HG03565 (cell line): ENCODE data around the gene CDKAL1.
"Not testable (repeated sequence)": the region's sequence is repeated elsewhere in the genome, so short reads cannot be mapped to it uniquely, and the experiment has no call there.

Experiments used
- ATAC-seq: cut with Tn5 transposase; IDR thresholded peaks from one replicate; pipeline ENCODE4 v1.9.1; 2021; ENCODE audit warnings: mild to moderate bottlenecking, moderate library complexity; ENCODE audit not compliant: unreplicated experiment

CDKAL1 gene

GRCh38 chr6:20732896-20733295, 198.6 kb downstream of the CDKAL1 start:
- no peak for ATAC-seq

GRCh38 chr6:20737912-20738311, 203.7 kb downstream of the CDKAL1 start:
- ATAC-seq: no peak

GRCh38 chr6:20740088-20740487, 205.8 kb downstream of the CDKAL1 start:
- no peak for ATAC-seq

DNA sequence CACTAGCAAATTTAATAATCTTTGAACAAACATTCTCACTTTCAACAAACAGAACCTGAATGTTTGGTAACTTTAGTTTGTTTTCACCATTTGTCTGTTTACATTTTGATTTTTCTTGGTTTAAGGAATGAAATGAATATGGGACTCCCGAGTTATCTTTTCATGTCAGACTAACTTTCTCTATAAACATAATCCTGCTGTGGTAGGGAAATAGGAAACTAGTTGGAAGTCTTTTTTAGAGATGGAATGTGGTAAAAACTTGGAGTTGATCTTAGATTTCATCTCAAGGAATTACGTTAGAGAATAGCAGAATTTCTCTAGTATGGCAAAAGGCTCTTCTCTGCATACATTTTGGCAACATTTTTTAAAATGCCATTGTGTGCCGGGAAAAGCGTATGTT, 206.5 kb downstream of the CDKAL1 start:
- ATAC-seq: no peak

DNA sequence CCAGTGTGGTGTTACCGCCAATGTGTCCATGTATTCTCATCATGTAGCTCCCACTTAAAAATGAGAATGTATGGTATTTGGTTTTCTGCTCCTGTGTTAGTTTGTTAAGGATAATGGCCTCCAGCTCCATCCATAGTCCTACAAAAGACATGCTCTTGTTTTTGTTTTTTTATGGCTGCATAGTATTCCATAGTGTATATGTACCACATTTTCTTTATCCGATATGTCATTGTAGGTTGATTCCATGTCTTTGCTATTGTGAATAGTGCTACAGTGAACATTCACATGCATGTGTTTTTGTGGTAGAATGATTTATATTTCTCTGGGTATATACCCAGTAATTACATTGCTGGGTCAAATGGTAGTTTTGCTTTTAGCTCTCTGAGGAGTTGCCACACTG, 207.2 kb downstream of the CDKAL1 start:
- ATAC-seq: no peak

DNA sequence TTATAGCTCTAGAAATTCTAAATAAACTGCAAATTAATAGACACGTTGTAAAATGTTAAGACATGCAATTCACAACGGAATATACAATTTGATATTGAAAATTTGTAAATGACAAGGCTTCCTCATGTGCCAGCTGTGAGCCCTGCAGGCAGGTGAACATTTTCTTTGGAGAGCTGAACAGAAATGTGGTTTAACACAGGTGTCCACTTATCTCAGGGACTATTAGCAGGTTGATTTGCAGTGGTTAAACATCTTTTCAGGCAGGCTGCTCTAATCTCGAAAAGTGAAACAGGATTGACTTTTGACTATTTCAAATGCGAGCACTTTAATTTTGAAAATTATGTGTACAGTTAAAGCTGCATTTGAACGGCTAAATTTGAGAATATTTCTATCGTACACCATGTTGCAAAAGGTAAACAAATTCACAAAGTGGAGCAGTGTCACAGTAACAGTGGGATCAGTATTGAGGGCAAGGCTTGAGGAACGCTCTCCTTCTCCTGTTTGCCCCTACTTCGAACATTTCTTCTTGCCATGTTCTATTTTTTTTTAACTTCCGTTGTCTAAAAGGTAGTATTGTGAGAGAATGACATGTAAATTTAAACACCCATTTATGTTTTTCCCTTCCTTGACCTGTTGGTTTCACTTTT, 210.8 kb downstream of the CDKAL1 start:
- no peak for ATAC-seq

- ATAC-seq: no peak
Measured at GRCh38 chr6:20746024-20746423, 211.8 kb downstream of the CDKAL1 start.

GRCh38 chr6:20746805-20747558, 212.7 kb downstream of the CDKAL1 start:
- ATAC-seq: no peak

DNA sequence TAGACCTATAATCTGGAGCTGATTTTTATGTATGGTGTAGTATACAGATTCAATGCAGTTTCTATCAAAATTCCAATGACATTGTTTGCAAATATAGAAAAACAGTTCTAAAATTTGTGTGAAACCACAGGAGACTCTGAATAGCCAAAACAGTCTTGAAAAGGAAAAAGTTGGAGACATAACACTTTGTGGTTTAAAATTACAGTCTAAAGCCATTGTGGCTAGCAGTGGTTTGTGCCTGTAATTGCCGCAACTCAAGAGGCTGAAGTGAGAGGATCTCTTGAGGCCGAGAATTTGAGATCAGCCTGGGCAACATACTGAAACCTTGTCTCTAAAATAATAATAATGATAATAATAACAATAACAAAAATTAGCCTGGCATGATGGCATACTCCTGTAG, 213.7 kb downstream of the CDKAL1 start:
- no peak for ATAC-seq

DNA sequence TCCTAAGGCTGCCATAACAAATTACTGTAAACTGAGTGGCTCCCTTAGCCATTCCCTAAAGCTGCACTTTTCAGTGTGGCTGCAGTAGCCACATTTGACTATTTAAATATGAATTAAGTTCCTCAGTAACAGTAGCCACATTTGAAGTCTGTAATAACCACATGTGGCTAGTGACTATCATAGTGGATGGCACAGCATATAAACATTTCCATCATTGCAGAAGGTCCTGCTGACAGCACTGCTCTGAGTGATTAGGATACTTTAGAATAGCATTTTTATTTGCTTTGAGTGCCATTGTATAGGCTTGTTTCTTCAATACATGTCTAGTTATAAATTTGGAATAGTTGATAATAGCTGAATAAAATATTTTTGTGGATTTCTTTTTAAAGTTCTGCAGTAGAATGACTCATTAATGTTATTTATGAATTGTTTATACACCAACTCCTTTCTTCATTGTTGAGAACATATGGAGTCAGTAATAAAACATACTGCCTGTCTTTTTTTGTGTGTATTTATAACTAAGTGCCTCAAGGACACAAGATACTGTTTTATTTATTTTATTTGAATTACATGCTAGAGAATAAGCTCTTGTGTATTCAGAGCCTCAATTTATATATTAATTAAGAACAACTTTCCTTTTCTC, 217.2 kb downstream of the CDKAL1 start:
- no peak for ATAC-seq

DNA sequence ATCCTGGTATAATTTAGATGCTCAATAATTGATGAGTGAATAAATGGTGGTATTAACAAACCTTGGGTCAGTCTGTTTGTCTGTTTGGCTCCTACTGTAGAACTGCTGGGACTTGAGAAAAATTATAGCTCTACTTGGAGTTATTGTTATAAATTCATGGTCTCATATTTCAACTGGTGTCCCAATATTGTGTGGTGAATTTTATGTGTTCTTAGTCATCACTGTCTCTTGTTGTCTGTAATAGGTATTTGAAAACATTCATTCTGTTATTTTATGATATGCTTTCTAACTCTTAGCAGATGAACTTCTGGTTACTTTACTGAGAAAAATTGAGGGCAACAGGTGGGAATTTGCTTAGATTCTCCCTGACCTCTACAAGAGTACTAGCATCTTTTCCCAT, 221.4 kb downstream of the CDKAL1 start:
- ATAC-seq: no peak

DNA sequence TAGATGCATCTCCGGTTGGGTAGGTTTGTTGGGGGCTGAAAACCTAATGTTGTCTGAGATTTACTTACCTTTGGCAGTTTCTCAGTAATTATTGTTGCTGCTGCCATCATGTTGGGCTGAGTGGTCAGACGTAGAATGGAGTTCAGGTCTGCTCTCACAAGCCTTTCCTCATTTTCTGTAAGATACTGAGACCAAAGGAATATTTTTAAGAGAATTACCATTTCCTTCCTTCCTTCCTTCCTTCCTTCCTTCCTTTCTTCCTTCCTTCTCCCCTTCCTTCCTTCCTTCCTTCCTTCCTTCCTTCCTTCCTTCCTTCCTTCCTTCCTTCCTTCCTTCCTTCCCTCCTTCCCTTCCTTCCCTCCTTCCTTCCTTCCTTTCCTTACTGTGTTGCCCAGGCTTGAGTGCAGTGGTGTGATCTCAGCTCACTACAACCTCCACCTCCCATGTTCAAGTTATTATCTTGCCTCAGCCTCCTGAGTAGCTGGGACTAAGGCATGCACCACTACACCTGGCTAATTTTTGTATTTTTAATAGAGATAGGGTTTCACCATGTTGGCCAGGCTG, 222.4 kb downstream of the CDKAL1 start:
- not testable (repeated sequence) for ATAC-seq

DNA sequence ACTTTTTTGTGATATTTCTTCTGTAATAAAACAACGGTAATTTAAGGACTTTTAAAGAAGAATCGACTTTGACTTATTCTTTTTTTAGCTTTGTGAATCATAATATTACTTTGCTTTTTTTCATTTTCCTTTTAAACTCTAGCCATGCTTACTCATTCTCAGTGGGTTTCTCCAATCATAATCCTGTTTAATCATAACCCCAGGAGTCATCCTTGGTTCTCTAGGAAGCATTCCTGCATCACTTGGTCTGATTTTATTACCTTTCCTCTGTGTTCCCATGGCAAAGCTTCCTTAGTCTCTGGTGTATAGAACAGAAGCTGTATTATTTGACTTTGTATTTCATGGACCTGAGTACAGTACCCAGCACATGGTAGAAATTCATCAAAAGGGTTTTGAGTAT, 223.5 kb downstream of the CDKAL1 start:
- no peak for ATAC-seq

DNA sequence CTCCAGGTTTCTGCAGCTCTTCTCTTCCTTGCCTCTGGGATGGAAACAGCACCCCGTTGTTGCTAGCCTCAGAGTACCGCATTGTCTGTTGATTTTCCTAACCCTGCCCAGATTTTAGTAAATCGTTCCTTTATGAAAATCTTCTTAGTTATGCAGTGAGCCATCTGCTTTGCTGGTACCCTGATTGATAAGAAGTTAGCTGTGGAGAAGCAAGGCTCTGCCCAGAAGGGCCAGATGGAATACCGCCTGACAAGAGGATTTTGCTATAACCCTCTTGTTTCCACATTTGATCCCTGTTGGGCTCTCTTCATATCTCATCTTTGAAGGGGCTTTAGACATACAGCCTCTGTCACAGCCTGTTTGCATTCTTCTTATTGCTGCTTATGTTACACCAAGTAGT, 229.0 kb downstream of the CDKAL1 start:
- no peak for ATAC-seq

DNA sequence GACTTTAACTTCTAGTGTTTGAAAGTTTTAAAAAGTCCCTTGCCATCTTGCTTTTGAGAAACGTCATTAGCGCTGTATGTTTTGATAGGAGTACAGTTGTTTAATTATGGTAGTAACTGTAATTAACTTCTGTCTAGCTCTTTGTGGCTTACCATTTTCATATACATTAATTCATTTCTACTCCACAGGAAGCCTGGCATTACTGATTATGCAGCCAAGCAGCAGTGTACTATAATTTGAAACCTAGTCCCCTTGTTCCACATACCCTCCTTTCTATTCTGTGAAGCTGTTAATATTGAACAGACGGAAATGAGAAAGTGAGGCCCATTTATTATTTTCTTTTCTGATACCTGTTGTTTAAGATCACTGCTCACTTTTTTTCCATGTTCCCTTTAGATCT, 235.4 kb downstream of the CDKAL1 start:
- ATAC-seq: no peak

DNA sequence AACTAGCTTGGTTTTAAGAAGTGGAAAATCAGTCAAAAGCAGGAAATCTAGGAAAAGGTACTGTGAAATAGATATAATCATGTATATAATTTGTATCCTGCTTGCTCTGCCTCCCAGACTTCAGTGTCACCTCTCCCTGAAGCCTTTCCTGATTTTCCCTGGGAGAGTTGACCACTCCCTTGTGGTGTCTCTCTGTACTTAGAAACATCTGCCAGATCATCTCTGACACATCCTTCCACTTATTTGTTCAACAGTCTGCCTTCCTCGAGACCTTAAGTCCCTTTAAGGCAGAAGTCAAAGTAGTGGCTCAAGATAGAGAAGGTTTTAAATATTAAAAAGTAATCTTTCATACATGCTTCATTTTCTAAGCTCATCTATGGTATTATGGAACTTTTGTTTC, 236.5 kb downstream of the CDKAL1 start:
- ATAC-seq: no peak

DNA sequence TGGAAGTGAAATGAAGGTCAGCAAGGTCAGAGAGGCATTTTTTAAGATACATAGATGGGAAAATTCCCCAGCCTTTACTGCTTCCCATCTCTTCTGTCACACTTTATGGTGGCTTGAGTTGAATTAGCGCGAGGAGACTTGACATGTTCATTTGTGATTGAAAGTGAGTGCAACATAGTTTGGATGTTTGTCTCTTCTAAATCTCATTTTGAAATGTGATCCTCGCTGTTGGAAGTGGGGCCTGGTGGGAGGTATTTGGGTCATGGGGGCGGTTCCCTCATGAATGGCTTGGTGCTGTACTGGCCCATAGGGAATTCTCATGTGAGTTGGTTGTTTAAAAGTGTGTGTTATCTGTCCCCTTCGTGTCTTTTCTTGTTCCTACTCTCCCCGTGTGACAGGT, 237.2 kb downstream of the CDKAL1 start:
- ATAC-seq: no peak

DNA sequence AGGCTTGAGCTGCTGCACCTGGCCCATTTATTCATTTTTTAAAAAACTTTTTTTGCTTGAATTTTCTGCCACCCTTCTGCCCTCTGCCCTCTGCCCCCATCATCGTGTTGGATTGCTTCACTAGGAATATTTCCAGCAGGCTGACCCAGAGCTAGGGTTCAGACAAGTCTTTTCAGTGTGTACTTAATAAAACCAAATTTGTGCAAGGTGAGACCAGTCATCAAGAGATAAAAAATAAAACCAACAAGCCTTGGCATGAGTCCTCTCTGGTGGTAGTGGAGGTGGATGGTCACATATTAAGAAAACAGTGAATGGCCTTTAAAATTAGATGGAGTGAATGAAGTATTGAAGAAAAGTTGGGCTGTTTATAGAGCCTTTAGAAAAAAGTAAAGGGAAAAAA, 239.6 kb downstream of the CDKAL1 start:
- ATAC-seq: no peak

DNA sequence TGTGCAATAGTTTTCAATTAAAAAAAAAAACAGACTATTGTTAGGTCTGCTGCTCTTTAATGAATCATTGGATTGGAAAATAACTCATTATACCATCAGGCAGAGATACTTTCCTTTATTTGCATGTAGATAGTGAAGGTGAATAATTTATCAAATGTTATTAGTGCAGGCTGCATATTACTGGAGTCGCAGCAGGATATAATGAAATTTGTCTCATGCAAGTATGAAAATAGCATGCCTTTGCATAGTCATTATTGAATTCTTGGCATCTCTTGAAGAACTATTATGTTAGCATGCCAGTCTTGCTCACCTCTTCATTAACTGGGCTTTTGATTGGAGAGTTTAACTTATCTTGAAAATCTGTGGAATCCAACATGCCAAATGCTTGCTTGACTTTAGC, 241.7 kb downstream of the CDKAL1 start:
- ATAC-seq: no peak

DNA sequence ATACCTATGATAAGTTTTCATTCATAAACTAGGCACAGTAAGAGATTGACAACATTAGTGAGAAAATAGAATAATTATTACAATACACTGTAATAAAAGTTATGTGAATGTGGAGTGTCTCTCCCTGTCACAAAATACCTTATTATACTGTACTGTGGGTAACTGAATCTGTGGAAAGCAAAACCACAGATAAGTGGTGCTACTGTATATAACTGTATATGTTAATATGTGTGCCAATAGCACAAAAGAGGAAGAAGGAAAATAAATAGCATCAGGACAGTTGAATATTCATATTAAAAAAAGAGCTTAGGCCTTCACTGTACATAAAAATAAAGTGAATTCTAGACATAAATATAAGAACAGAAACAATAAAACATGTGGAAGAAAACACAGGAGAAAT, 243.5 kb downstream of the CDKAL1 start:
- ATAC-seq: no peak

DNA sequence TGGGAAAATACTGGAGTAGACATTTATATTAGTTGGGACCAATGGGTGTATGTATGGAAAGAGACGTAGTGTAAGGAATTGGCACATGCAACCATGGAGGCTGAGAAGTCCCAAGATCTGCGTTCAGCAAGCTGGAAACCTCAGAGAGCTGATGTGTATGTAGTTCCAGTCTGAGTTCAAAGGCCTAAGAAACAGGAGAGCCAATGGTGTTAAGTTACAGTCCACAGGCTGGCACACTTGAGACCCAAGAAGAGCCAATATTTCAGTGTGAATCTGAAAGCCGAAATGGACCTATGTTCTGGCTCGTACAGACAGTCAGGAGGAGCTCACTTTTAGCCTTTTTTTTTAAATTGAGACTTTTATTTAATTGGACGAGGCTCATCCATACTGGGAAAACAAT, 244.2 kb downstream of the CDKAL1 start:
- ATAC-seq: no peak

- no peak for ATAC-seq
Measured at GRCh38 chr6:20778912-20779311, 244.7 kb downstream of the CDKAL1 start.
